Lower lobe of right lung (tissue), 2 donors: Measurements from ENCODE around the gene MYPN. TPM values are rescaled to one million over a fixed set of nuclear protein-coding genes. Genes with fewer than 3 reads are reported as not detected.
A peak's percentile ranks its signal among the peaks of the same experiment; 100 is the strongest.

ENCODE experiments used
- ATAC-seq, 2 donors: fragments of 200-7000 bp; cut with Tn5 transposase; one replicate each; pipeline ENCODE4 v1.9.1; 2020 to 2022; ENCODE audit warnings: mild to moderate bottlenecking in 2 of 2, moderate library complexity in 2 of 2
- DNase-seq: peaks from one replicate; pipeline ENCODE4 v3.0.0-alpha.2; 2020
- H3K27ac ChIP-seq: fragments of 200-600 bp; one replicate; pipeline ENCODE4 v1.8.0; 2022
- H3K27me3 ChIP-seq: fragments of 200-600 bp; one replicate; pipeline ENCODE4 v1.8.0; 2022; ENCODE audit warnings: low read depth
- H3K36me3 ChIP-seq: fragments of 200-600 bp; one replicate; pipeline ENCODE4 v1.8.0; 2022; ENCODE audit warnings: mild to moderate bottlenecking
- H3K4me1 ChIP-seq: fragments of 200-600 bp; one replicate; pipeline ENCODE4 v1.8.0; 2022
- H3K4me3 ChIP-seq: fragments of 200-600 bp; one replicate; pipeline ENCODE4 v1.8.0; 2022; ENCODE audit warnings: mild to moderate bottlenecking
- H3K9me3 ChIP-seq: fragments of 200-600 bp; one replicate; pipeline ENCODE4 v1.8.0; 2022
- intact Hi-C: fragments of 100-400 bp; cut with DNase I; formaldehyde crosslinking; loops from one replicate; pipeline ENCODE4 v1.11.0; 2022
- total RNA-seq: library from RNA; stranded (reverse); fragmentation: NEBNext Ultra II Directional; extraction: Animal tissue kit (Norgen Biotek cat#: 25700); gene quantifications from one replicate; pipeline ENCODE4 v1.2.1, GENCODE V29; 2021
- TF ChIP-seq, protein P1 (sequence below): fragments of 200-600 bp; IDR thresholded peaks from one replicate; pipeline ENCODE4 v1.8.0; 2022; ENCODE audit warnings: antibody characterized with exemption, mild to moderate bottlenecking
- donor health status: DM: no; HTN: yes; CAD: no; lungs with severe emphysema.

Gene MYPN
- total RNA-seq, 1 donor from 2014 or later = not detected

DNA sequence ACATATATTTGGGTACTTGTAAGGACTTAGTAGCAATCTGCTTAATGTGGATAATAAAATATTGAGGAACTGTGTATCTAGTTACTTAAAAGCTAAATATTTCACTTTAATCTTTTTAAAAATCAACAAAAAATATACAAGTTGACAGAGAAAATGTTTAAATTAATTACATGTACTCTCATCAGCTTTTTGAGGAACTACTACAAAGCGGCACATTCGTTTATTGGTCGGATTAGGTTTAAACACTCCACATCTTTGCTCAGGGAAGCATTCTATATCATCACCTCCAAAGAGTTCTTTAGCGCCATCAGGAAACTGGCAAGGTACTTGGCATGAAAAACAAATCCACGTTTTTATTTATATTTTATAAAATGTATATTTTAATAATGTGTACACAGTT is 121.0 kb downstream of the MYPN start:
- TF ChIP-seq, protein P1, sequence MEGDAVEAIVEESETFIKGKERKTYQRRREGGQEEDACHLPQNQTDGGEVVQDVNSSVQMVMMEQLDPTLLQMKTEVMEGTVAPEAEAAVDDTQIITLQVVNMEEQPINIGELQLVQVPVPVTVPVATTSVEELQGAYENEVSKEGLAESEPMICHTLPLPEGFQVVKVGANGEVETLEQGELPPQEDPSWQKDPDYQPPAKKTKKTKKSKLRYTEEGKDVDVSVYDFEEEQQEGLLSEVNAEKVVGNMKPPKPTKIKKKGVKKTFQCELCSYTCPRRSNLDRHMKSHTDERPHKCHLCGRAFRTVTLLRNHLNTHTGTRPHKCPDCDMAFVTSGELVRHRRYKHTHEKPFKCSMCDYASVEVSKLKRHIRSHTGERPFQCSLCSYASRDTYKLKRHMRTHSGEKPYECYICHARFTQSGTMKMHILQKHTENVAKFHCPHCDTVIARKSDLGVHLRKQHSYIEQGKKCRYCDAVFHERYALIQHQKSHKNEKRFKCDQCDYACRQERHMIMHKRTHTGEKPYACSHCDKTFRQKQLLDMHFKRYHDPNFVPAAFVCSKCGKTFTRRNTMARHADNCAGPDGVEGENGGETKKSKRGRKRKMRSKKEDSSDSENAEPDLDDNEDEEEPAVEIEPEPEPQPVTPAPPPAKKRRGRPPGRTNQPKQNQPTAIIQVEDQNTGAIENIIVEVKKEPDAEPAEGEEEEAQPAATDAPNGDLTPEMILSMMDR = no peak
- H3K27me3 ChIP-seq = peaks cover 10% of the 10 kb centered on the region

DNA sequence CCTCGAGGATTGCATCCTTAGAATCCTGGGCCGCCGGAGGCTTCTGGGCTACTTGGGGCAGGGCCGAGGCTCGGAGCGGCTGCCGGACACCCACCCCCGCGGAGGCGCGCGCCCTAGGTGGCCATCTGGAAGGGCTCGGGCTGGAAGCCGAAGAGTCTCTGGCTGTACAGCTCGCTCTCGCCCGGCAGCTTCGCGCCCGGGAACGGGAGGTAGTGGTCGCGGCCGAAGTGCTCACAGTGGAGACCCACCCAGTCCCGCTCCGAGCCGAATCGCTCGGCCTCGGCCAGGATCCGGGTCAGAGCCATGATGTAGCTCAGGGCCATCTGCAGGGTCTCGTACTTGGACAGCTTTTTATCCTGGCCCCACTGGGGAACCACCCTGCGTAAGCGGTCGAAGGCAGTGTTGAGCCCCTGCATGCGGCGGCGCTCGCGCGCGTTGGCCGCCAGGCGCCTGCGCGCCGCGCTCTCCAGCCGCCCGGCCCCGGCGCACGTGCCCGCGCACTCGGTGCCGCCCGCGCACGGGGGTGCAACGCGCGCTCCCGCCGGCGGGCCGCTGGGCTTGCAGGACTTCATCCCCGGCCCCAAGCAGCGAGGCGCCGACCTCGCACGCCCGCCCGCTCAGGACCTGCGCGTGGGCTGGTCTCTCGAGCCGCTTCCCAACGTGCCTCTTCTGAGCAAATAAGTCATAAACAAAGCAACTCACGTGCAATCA is 122.0 kb downstream of the MYPN start:
- TF ChIP-seq, protein P1 = no peak
- no peaks in the 10 kb centered on the region for H3K36me3 ChIP-seq
- intact Hi-C loops = no loop called here
- no peaks in the 10 kb centered on the region for H3K9me3 ChIP-seq
- H3K27ac ChIP-seq = peak overlapping the region; percentile 46
- ATAC-seq = peak; percentile 97 to 99
- H3K4me1 ChIP-seq = peaks cover 10% of the 10 kb centered on the region
- peaks cover 10% of the 10 kb centered on the region for H3K27me3 ChIP-seq
- peak; percentile 65 for DNase-seq
- H3K4me3 ChIP-seq = peak overlapping the region; percentile 70

More for the DNA sequence above, 121.0 kb downstream of the MYPN start:
- ATAC-seq = no peak
- Histone ChIP-seq H3K4me1 (peaks cover 10% of the 10 kb centered on the region), H3K4me3 (no peak overlapping the region), H3K27ac (no peak overlapping the region), H3K36me3 (no peaks in the 10 kb centered on the region), H3K9me3 (no peaks in the 10 kb centered on the region)
- intact Hi-C loops = no loop called here
- DNase-seq = no peak

DNA sequence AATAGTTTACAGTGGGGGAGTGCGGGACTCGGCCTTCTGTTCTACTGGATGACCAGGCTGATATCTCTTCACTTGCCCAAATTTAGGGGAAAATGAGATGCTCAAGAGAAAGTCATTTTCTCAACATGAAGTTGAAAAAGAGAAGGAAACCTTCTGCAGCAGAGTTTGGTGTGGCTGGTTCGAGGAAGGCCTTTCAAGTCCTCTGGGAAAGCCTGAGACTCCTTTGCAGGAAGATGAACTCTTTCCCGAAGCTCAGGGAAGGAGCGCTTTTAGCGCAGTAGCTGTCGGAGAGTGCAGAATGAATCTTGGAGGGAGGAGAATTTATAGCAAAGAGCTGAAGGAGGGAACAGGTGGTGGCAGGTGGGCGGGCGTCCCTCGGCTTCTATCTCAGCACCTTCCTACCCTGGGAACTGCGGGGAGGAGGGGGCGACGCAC is 122.5 kb downstream of the MYPN start, which contains the start of gene ATOH7:
Gene ATOH7, minus strand, starts transcription at position 297 of the 435 bp plus-strand sequence. CDS start 436 bp downstream, outside the sequence.
- Histone ChIP-seq H3K4me3 (peak within 1 kb of the TSS; percentile 70), H3K27ac (peak within 1 kb of the TSS; percentile 46), H3K9me3 (no peaks in the 10 kb centered on the region), H3K36me3 (no peaks in the 10 kb centered on the region), H3K4me1 (peaks cover 10% of the 10 kb centered on the region), H3K27me3 (peaks cover 10% of the 10 kb centered on the region)
- DNase-seq (no peak), ATAC-seq (no peak)
- intact Hi-C loops = no loop called here
- TF ChIP-seq, protein P1 = no peak

DNA sequence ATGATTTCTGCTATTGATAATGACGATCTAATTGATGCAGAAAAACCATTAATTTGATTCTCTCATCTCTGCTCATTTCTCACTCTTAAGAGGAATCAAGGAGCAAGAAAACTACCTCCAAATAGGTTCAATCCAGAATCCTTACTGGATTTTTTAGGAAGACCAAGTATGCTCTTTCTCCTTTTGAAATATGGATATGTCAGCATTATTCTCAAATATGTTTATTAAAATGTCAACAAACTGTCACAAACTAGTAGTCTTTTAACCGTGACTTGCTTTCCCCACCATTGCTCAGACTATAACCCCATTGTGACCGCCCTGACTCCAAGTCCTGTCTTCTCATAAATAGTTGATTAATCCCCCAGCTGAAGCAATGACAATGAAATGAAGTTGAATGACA is 123.8 kb downstream of the MYPN start:
- peaks cover 10% of the 10 kb centered on the region for H3K4me1 ChIP-seq
- no peaks in the 10 kb centered on the region for H3K9me3 ChIP-seq
- TF ChIP-seq, protein P1 = no peak
- peaks cover 5% of the 10 kb centered on the region for H3K27me3 ChIP-seq
- no peak for ATAC-seq
- no peak overlapping the region for H3K4me3 ChIP-seq
- intact Hi-C loops = no loop called here
- H3K27ac ChIP-seq = no peak overlapping the region
- no peak for DNase-seq
- no peaks in the 10 kb centered on the region for H3K36me3 ChIP-seq

DNA sequence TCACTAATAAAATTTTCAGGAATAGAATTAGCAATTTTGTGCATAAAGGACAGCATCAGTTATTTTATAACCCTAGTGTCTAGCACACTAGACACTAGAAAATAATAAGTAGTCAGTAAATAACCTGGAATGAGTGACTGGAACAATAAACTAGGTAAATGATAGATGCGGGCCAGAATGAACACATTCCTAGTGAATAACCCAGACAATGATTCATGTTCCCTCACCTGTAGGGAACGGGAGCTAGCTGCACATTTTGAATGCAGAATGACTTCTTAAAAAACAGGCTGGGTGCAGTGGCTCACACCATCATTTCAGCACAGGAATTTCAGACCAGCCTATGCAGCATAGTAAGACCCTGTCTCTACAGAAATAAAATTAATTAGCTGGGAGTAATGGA is 125.8 kb downstream of the MYPN start:
- Histone ChIP-seq H3K36me3 (no peaks in the 10 kb centered on the region), H3K27ac (no peak overlapping the region), H3K9me3 (no peaks in the 10 kb centered on the region), H3K4me3 (no peak overlapping the region), H3K4me1 (peaks cover 10% of the 10 kb centered on the region), H3K27me3 (no peaks in the 10 kb centered on the region)
- TF ChIP-seq, protein P1 = no peak
- no peak for DNase-seq
- intact Hi-C loops = no loop called here
- no peak for ATAC-seq
